Ishikawa (cell line): ENCODE results near the gene NDUFB1.

Experiments
- CEBPB ChIP-seq: IDR thresholded peaks from 2 replicates; pipeline ENCODE4 v1.6.1; 2012
- CREB1 ChIP-seq: IDR thresholded peaks from 2 replicates; pipeline ENCODE4 v1.6.1; 2012; ENCODE audit warnings: low read depth
- EGR1 ChIP-seq: IDR thresholded peaks from 2 replicates; pipeline ENCODE4 v1.6.1; 2012
- FOXM1 ChIP-seq: IDR thresholded peaks from 2 replicates; pipeline ENCODE4 v1.6.1; 2012; ENCODE audit warnings: low read depth, borderline replicate concordance
- NFIC ChIP-seq: IDR thresholded peaks from 2 replicates; pipeline ENCODE4 v1.6.1; 2012
- RAD21 ChIP-seq: IDR thresholded peaks from 2 replicates; pipeline ENCODE4 v1.6.1; 2012; ENCODE audit warnings: low read depth
- TAF1 ChIP-seq: IDR thresholded peaks from 2 replicates; pipeline ENCODE4 v1.6.1; 2012; ENCODE audit warnings: low read depth, mild to moderate bottlenecking
- TCF12 ChIP-seq: IDR thresholded peaks from 2 replicates; pipeline ENCODE4 v1.6.1; 2012; ENCODE audit warnings: low read depth
- TEAD4 ChIP-seq: IDR thresholded peaks from 2 replicates; pipeline ENCODE4 v1.6.1; 2012
- YY1 ChIP-seq: IDR thresholded peaks from 2 replicates; pipeline ENCODE4 v1.6.1; 2012; ENCODE audit warnings: low read depth
- TF ChIP-seq, protein P1 (sequence below): IDR thresholded peaks from 2 replicates; pipeline ENCODE4 v1.6.1; 2012; ENCODE audit warnings: low read depth, mild to moderate bottlenecking
- TF ChIP-seq, protein P2 (sequence below): IDR thresholded peaks from 2 replicates; pipeline ENCODE4 v1.6.1; 2012
- TF ChIP-seq, protein P3 (sequence below): IDR thresholded peaks from 2 replicates; pipeline ENCODE4 v1.6.1; 2012

DNA sequence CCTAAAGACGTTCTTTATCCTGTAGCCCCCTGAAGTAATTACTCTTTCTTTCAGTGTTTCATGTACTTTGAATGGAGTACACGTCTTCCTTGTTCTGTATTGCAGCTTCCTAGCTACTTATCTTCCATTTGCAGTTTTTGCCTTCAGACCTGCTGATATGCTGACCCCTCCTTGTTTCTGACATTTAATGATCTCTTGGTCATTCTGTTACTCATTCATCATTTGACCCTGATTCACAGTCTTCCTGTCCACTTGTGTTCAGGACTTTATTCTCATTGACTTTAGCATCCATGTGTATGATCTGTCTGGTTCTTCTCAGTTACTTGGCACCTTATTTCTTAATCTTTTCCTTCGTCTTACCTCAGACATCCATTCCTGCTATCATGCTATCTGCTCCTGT lies 22.5 kb upstream of the NDUFB1 start:
- TF ChIP-seq TCF12 (no peak), NFIC (no peak), RAD21 (no peak), YY1 (no peak), CEBPB (no peak), FOXM1 (no peak), TAF1 (no peak), CREB1 (no peak), TEAD4 (no peak), EGR1 (no peak)
- TF ChIP-seq, protein P1, sequence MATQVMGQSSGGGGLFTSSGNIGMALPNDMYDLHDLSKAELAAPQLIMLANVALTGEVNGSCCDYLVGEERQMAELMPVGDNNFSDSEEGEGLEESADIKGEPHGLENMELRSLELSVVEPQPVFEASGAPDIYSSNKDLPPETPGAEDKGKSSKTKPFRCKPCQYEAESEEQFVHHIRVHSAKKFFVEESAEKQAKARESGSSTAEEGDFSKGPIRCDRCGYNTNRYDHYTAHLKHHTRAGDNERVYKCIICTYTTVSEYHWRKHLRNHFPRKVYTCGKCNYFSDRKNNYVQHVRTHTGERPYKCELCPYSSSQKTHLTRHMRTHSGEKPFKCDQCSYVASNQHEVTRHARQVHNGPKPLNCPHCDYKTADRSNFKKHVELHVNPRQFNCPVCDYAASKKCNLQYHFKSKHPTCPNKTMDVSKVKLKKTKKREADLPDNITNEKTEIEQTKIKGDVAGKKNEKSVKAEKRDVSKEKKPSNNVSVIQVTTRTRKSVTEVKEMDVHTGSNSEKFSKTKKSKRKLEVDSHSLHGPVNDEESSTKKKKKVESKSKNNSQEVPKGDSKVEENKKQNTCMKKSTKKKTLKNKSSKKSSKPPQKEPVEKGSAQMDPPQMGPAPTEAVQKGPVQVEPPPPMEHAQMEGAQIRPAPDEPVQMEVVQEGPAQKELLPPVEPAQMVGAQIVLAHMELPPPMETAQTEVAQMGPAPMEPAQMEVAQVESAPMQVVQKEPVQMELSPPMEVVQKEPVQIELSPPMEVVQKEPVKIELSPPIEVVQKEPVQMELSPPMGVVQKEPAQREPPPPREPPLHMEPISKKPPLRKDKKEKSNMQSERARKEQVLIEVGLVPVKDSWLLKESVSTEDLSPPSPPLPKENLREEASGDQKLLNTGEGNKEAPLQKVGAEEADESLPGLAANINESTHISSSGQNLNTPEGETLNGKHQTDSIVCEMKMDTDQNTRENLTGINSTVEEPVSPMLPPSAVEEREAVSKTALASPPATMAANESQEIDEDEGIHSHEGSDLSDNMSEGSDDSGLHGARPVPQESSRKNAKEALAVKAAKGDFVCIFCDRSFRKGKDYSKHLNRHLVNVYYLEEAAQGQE: no peak
- TF ChIP-seq, protein P2, sequence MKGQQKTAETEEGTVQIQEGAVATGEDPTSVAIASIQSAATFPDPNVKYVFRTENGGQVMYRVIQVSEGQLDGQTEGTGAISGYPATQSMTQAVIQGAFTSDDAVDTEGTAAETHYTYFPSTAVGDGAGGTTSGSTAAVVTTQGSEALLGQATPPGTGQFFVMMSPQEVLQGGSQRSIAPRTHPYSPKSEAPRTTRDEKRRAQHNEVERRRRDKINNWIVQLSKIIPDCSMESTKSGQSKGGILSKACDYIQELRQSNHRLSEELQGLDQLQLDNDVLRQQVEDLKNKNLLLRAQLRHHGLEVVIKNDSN: no peak
- TF ChIP-seq, protein P3, sequence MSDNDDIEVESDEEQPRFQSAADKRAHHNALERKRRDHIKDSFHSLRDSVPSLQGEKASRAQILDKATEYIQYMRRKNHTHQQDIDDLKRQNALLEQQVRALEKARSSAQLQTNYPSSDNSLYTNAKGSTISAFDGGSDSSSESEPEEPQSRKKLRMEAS: no peak
